Hematopoietic multipotent progenitor cell treated with erythropoietin and hydrocortisone succinate and interleukin-3 and kit ligand, for 6 days (in vitro differentiated cells): Measurements from ENCODE around the gene HCN1.

Experiments used
- DNase-seq: peaks from one replicate; pipeline ENCODE4 v3.0.0-alpha.2; 2015

HCN1 gene

DNA sequence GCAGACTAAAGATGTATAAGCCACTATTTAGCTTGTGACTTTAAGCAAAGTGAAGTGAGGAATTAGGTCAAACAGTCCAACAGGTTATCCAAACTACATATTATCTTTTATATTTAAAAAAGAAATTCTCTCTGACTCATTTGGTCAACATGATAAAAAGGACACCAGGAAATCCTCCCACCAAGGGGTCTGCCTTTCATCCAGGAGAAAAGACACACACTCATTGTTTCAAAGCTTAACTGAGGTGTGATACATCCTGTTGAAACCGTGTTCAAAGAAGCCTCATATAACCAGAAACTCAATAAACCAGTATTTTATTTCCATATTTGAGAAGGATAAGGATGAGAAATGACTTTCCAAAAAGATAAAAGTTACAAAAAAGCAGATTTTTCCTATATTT, 417.1 kb downstream of the HCN1 start:
- no peak for DNase-seq

DNA sequence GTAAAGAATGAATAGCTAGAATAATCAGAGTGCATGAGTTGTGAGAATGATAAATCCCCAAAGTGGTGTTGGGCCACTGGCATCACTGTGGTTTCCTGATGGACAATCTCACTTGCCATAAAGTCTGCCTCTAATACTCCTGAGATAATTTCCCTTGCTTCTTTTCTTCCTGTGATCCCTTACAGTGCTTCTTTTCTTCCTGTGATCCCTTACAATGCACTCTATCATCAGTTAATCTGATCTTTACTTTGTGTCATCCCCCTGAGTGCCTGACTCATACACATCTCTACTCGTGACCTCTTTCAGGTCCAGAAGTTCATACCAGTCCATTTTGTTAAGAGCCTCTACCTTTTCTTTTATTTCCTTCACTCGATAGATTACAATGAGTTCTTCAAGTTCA, 418.3 kb downstream of the HCN1 start:
- DNase-seq = no peak

DNA sequence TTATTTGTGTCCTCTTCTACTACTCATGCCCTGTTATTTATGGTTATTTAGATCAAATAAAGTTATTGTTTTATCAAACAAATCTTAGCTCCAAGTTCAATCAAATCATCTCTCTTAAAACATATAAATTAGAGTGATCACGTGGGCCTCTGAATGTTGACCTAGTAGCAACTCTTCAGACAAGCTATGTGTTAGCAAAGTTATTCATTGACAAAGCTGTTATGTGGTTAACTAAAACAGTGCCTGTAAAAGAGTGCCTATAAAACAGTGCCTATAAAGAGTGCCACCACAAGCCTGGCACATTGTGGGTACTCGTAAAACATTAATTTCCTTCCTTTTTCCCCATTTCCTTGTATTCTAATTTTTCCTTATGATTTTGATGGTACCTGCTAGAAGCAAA, 421.9 kb downstream of the HCN1 start:
- DNase-seq = no peak

DNA sequence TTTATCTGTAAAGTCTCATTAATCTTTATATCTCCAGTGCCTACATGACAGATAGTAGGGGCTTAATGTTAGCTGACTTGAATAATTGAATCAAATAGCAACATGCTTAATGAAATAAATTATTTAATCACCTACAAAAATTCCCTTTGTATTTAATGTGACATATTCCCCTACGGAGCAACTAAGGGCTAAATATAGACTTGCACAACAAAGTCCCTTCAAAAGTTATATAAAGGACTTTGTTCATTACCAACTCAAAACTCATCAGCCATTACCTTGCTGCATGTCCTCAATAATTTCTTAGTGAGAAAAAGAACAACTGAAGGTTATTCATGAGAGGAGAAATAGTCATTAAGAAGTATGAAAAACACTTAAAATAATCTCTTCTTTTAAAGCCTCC, 424.6 kb downstream of the HCN1 start:
- DNase-seq = no peak

DNA sequence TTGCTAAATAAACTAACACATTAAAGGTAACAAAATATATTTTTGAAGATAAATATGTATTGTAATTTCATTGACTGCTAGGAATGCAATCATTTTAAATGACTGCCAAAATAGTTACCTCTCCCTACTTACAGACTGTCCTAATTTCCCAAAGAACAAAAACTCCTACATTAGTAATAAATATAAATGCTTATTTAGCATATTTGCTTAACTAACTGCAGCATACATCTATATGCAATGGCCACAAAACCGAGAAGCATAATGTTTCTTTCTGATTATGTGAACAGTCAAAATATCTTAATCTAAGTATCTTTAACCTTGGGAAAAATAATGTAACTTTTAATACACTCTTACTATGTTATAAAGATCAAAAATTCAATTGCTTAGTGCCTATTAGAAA, 431.7 kb downstream of the HCN1 start:
- DNase-seq = no peak

DNA sequence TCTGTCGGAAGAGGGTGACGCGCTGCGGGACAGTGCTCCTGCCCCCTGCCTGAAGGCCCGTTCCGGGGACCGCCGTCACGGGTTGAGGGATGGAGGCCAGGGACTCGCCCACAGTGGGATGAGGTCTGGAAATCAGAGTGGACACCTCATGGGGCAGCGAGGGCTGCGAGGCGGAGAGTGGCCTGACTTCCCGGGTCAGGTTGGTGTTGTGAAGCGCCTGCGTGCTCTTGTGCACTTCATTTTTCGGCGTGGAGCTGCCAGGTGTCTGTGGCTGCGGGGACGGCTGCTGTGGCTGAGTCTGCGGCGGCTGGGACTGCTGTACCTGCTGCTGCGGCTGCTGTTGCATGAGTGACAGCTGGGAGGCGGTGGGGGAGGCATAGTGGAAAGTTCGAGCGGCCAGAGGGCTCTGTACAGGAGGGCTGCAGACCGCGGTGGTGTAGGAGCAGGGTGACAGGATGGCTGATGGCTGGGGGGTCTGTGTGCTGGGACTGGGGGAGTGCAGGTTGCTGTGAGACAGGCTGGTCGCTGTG, 434.1 kb downstream of the HCN1 start:
- DNase-seq = no peak

DNA sequence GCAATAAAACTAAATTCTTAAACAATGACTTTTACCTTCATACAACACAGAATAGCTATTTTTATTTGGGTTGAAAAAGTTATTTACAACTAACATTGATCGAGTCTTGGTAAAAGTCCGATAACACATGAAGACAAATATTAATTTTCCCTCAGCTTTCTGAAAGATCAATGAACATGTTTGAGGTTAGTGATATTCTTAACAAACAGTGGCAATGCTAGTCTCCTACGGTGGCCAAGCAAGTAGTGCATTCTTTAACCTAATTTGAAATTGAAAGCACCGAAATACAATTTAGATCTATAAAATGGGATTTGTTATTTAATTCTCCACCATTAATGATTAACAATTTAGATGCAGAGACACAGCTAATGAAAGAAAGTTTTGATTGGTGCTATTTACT, 435.1 kb downstream of the HCN1 start:
- no peak for DNase-seq

DNA sequence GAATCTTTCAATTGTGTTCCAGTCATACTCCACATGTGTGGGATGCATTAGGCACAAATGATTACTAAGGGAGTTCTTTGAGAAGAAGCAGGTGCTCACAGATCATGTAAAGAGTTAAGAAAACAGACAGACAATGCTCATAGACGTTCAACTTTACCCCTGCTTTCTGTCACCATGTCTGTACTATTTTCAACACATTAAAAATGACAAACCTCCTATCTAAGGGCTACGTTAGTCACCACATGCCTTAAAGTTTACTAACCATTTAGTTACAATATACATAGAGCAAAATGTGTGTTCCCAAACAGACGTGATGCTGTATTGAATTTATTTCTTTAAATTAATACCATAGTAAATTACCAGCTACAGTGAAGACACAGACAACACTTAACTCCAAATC, 435.9 kb downstream of the HCN1 start:
- DNase-seq = no peak

DNA sequence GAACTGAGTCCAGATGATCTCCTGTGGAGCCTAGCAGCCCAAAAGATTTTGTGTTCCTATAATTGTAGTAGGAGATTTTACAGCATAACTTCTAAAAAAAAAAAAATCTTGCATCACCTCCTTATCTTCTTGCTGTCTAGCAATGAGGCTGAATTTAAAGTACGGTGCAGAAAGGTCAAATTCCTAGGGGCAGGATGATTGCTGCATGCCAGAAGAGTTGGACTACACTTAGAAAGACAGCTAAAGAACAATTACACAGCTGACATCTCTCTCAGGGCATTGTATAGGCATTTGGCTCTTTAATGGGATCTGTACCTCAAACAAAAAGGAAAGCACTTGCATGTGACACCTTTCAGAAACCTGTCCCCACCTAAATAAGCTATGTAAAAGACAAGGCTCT, 443.2 kb downstream of the HCN1 start:
- DNase-seq = no peak

DNA sequence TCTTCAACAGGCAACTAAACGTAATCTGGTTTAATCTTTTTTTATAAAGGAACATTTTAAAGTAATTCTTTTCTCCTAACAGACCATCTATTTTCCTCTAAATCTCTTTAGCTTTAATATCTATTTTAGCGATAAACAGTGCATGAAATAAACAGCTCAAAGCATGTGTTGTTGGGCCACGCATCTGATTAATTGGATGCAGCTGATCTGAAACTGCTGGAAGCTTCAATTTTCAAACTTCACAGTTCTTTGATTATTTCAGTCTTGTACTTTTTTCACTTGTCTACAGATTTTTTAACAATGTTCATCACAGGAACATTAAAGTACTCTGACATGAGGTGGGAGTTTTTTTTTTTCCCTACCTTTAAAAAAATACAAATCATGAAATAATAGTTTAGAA, 443.6 kb downstream of the HCN1 start:
- DNase-seq = no peak

DNA sequence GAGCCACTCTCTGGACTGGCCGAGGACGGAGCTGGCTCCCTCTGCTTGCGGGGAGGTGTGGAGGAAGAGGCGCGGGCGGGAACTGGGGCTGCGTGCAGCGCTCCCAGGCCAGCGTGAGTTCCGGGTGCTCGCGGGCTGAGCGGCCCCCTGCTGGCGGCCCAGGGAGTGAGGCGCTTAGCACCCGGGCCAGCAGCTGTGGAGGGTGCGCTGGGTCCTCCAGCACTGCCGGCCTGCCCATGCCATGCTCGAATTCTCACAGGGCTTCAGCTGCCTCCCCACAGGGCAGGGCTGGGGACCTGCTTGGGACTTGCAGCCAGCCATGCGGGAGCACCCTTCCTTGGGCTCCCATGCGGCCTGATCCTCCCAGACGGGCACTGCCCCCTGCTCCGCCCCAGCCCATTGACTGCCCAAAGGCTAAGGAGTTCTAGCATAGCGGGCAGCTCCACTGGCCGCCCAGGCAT, 470.6 kb downstream of the HCN1 start:
- no peak for DNase-seq

DNA sequence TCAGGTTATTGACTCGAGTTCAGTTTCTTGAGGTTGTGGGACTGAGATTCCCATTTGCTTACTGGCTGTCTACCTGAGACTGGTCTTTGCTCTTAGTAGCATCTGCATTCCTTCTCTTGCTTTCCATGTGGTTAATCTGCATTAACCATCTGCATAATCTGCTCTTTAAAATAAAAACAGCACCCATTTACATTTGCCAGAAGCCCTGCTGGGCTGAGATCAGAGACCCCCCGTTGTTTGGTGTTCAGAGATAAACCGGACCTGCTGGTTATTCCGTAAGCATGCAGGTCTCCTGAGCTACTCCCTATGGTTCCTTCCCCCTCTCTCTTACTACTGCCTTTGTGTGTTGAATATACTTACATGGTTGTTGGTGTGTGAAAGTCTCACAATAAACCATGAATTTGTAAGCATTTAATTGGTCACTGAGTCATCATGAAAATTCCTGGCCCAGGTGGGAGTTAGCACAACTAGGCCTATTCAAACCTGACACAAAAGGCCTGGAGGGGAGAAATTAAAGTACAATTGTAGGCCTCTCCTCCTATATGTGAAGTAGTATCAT, 490.7 kb downstream of the HCN1 start:
- DNase-seq = no peak
